ENCODE measurements around the gene CASP8. TPM values are rescaled to one million over a fixed set of nuclear protein-coding genes. Genes with fewer than 3 reads are reported as not detected.

The CASP8 gene
- 3.1 TPM for total RNA-seq
- long read RNA-seq = 0 reads

DNA sequence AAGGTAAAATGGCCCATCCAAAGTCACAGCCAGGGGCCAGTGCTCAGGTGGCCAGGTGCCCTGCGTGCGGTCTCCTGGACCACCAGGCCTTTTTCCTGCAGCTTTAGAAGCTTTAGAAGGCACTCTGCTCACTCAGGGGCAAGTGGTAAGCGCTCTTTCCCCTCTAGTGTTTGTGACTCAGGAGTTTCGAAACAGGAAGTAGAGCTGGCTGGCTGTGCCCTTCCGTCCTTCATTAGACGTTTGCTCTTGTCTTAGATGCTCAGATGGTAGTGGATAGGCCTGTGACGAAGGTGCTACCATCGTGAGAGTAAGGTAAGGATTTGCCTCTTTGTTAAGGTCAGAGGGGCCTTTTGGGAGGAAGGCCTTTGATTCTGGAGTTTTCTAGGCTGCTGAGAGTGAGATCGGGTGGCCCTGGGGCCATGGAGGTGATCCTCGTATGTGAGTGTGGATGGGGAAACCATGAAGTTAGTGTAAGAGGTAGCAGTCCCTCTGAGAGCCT is at the start of gene CASP8:
TSS of gene CASP8 (plus strand) at position 235 of the 499 bp plus-strand sequence. CDS start 5,951 bp downstream, outside the sequence.
- intact Hi-C loops (cut with DNase I) = no loop called here
- DNase-seq (ENCODE audit: missing footprints) (peak; percentile 73), ATAC-seq (no peak)

GRCh38 chr2:201215963-201216362 is 44.4 kb upstream of the CASP8 start:
- intact Hi-C loops (cut with DNase I) = no loop called here
- DNase-seq (ENCODE audit: missing footprints) (no peak), ATAC-seq (no peak)

DNA sequence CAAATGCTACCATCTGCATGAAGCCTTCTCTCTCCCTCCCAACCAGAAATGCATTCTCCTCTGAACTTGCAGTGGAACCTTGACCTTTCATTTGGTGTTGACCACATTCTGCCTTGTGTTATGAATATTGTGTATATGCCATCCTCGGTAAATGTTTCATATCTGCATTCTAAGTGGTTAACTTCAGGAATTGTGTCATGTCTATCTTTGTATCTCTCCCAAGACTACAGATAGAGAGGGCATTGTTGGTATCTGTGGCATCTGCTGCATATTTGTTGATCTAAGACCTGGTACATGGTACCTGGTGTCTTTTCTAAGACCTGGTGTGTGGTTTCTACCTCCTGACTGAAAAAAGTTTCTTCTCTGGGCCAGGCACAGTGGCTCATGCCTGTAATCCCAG is 43.4 kb upstream of the CASP8 start:
- ATAC-seq (no peak), DNase-seq (ENCODE audit: missing footprints) (no peak)
- intact Hi-C loops (cut with DNase I) = no loop called here

GRCh38 chr2:201218780-201219179 is 41.6 kb upstream of the CASP8 start:
- ATAC-seq (no peak), DNase-seq (ENCODE audit: missing footprints) (no peak)
- intact Hi-C loops (cut with DNase I) = no loop called here

- ATAC-seq (no peak), DNase-seq (ENCODE audit: missing footprints) (no peak)
- intact Hi-C loops (cut with DNase I) = loop anchor here (5.0 kb wide), 1 partner anchor 32 kb away; no protein-coding TSS in a partner anchor
Measured at GRCh38 chr2:201219328-201220096, 40.8 kb upstream of the CASP8 start.

DNA sequence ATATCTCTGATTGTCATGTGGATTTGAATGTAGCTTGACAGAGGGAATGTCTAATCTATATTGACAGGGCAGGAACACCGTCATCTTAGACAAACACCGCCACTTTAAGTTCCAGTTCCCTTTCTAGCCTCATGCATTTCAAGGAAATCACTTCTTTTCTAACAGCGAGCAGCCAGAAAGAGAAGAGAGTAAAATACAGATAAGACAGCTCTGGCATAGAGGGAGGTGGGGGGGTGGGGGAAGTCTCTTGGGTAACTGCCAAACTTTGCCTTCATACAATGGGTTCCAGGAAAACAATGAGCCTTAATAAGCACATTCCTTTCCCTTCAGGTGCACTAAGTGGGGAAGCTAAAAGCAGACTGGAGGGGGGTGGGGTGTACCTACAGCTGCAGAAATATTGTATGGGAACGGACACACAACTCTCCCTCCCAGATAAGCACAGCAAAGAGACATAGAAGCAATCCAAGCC is 40.2 kb upstream of the CASP8 start:
- DNase-seq (ENCODE audit: missing footprints) (no peak), ATAC-seq (peak; percentile 31)
- intact Hi-C loops (cut with DNase I) = loop anchor here (5.0 kb wide), 1 partner anchor 33 kb away; no protein-coding TSS in a partner anchor

- DNase-seq (ENCODE audit: missing footprints) (no peak), ATAC-seq (no peak)
- intact Hi-C loops (cut with DNase I) = loop anchor here (5.0 kb wide), 1 partner anchor 36 kb away; no protein-coding TSS in a partner anchor
Measured at GRCh38 chr2:201223089-201224073, 37.0 kb upstream of the CASP8 start.

GRCh38 chr2:201228271-201228911 is 31.9 kb upstream of the CASP8 start:
- no peak for ATAC-seq
- no peak for DNase-seq (ENCODE audit: missing footprints)
- intact Hi-C loops (cut with DNase I) = no loop called here

- intact Hi-C loops (cut with DNase I) = no loop called here
- no peak for ATAC-seq
- no peak for DNase-seq (ENCODE audit: missing footprints)
Measured at GRCh38 chr2:201228912-201229290, 31.4 kb upstream of the CASP8 start.

- intact Hi-C loops (cut with DNase I) = loop anchor here (2.0 to 10.0 kb wide), 3 partner anchors 47 to 413 kb away; partner anchors contain the start of genes STRADB, TMEM237 and TRAK2
- peak; percentile 83 for ATAC-seq
Measured at GRCh38 chr2:201231781-201232466, 28.4 kb upstream of the CASP8 start.

GRCh38 chr2:201232467-201232815 is 27.9 kb upstream of the CASP8 start:
- no peak for ATAC-seq
- intact Hi-C loops (cut with DNase I) = loop anchor here (2.0 to 10.0 kb wide), 3 partner anchors 48 to 412 kb away; partner anchors contain the start of genes STRADB, TMEM237 and TRAK2

More at GRCh38 chr2:201231781-201232466, 28.4 kb upstream of the CASP8 start:
- peak; percentile 90 for DNase-seq (ENCODE audit: missing footprints)

GRCh38 chr2:201233192-201233811 is 27.0 kb upstream of the CASP8 start:
- ATAC-seq (peak; percentile 58), DNase-seq (ENCODE audit: missing footprints) (peak; percentile 83)
- intact Hi-C loops (cut with DNase I) = loop anchor here (2.0 to 10.0 kb wide), 3 partner anchors 49 to 411 kb away; partner anchors contain the start of genes STRADB, TMEM237 and TRAK2

More at GRCh38 chr2:201232467-201232815, 27.9 kb upstream of the CASP8 start:
- no peak for DNase-seq (ENCODE audit: missing footprints)

GRCh38 chr2:201233812-201234662 is 26.3 kb upstream of the CASP8 start:
- no peak for ATAC-seq
- DNase-seq (ENCODE audit: missing footprints) = no peak
- intact Hi-C loops (cut with DNase I) = loop anchor here (2.0 to 10.0 kb wide), 3 partner anchors 49 to 411 kb away; partner anchors contain the start of genes STRADB, TMEM237 and TRAK2

- DNase-seq (ENCODE audit: missing footprints) (no peak), ATAC-seq (no peak)
- intact Hi-C loops (cut with DNase I) = loop anchor here (5.0 to 10.0 kb wide), 3 partner anchors 128 to 410 kb away; partner anchors contain the start of genes STRADB, TMEM237 and TRAK2
Measured at GRCh38 chr2:201234663-201235135, 25.6 kb upstream of the CASP8 start.

- intact Hi-C loops (cut with DNase I) = loop anchor here (5.0 to 10.0 kb wide), 3 partner anchors 126 to 409 kb away; partner anchors contain the start of genes STRADB, TMEM237 and TRAK2
- DNase-seq (ENCODE audit: missing footprints) (peak; percentile 81), ATAC-seq (peak; percentile 68)
Measured at GRCh38 chr2:201235860-201236811, 24.2 kb upstream of the CASP8 start.
